ENCODE measurements around the gene HABP4.

HABP4 gene

DNA sequence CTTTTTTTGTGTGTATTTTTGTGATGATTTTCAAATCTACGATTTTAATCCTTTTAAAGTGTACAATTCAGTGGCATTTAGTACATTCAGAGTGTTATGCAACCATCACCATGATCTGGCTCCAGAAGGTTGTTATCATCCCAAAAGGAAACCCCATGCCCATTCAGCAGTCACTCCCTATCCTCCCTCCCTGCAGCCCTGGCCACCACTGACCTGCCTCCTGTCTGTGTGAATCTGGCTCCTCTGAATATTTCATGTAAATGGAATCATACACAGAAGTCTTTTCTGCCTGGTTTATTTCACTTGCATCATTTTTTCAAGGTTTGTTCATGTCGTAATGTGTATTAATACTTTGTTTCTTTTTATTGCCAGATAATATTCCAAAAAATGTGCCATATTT lies 32.5 kb downstream of the HABP4 start:
- no peak for DNase-seq

DNA sequence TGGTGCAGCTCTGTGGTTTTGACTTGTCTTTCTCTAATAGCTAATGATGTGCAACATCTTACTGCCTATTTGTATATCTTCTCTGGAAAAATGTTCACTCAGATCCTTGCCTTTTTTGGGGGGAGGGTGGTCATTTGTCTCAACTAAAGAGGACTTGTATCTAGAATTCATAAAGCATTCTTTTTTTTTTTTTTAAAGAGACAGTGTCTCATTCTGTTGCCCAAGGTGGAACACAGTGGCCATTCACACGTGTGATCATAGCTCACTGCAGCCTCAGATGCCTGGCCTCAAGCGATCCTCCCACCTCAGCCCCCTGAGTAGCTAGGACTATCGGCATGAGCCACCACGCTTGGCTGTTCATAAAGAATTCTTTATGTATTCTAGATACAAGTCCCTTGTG lies 33.2 kb downstream of the HABP4 start:
- DNase-seq = no peak

DNA sequence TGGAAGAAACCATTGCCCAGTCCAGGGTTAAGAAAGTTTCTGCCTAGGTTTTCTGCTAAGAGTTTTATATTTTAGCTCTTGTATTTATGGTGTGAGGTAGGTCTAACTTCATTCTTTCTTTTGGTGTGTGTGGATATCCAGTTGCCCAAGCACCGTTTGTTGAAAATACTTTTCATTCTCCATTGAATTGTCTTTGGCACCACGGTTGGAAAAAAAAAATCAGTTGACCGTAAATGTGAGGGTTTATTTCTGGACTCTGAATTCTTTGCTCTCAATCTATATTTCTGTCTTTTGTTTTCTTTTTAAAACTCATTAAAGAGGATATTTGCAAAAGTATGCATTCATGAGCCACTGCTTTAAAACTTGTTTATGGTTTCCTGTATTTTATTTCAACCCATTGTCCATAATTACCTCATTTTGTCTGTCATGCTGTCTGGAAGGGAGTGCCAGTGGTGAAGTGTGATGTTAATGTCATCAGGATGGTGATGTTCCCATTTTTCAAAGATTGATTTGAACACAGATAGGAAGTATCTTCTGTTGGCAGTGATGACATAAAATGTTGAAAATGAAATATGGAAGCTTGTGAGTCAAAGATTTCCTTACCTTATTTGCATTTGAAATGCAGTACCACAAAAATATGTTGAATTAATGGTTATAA lies 33.9 kb downstream of the HABP4 start:
- no peak for DNase-seq

DNA sequence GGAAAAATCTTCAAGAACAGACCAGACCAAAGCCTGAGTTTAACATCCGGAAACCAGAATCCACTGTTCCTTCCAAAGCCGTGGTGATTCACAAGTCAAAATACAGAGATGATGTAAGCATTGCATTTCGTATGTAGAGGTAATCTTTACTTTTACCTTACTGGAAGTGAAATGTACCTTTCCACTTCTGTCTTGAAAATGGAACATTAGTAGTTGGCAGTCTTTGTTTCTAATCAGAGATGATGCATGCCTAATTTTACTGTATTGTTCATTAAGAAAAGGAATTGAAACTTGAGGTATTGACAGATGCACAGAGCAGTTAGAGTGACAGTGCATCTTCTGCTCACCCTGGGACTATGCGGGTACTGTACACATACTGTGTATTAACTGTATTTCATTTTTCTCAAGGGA lies 34.6 kb downstream of the HABP4 start:
- DNase-seq = no peak

DNA sequence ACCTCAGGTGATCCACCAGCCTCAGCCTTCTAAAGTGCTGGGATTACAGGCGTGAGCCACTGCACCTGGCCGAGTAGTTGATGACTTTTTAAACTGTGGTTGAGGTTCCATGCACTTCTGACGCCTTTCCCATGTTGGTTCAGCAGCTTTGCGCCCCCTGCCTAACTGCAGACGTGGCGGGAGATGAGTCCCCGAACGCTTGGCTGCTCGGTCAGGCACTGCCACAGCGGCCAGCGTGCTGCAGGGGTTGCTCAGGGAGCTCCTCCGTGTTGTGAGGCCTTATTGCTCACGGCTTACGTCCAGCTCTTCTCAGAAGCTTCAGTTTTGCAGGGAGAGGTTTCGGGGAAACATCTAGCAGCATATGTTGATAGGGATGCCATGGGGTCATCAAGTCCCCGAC lies 35.3 kb downstream of the HABP4 start:
- no peak for DNase-seq

DNA sequence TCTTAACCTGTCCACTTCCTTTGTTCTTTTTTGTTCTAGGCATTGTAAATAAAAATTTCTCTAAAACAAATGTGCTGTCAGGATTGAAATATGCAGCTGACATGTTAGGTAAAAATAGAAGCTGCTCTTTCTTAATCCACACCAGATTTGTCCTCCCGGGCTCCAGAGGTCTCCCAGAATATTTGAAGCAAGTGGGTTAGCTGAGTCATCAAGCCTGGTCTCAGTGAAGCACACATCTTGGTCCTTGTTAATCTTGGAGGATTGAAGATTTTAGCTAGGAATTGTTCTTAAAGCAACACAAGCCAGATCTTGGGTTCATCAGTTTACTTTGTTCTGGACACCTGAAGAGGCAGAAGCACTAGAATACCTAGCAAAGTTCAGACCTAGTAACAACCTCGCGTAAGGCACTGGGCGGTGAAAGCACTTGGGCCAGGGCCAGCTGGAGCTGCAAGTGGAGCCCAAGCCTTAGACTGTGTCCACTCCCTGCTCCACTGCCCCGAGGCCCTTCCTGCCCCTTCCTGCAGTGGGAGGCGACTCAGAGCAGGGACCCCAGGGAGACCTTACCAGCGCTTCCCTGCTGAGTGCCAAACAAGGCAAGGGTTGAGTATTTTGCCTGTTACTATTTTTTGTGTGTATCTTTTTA lies 36.5 kb downstream of the HABP4 start:
- no peak for DNase-seq

DNA sequence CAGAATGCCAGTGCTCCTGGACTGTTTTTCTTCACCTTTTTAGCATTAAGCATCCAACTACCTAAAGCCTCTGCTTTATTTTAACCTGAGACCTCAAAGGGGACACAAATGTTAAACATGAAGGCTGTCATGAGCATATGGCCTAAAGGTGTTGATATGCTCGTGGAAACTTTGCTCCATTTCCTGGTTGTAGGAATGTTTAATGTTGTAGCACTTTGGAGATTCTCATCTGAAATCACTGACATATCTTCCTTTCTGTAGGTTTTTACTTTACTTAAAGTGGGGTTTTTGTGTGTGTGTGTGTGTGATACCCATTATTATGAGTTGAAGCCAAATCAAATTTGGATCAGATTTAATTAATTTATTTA lies 37.0 kb downstream of the HABP4 start:
- no peak for DNase-seq

DNA sequence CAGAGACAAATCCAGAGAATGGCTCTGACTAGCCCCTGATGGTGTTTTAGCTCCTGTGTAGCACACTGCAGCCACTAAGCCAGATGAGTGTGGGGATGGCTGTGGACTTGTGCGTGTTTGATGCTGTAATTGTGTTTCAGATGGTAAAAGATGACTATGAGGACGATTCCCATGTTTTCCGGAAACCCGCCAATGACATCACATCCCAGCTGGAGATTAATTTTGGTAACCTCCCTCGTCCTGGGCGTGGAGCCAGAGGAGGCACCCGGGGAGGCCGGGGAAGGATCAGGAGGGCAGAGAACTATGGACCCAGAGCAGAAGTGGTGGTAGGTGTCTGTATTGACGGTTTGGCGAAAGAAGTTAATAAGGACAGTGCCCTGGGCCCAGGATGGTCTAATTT lies 38.0 kb downstream of the HABP4 start:
- no peak for DNase-seq

DNA sequence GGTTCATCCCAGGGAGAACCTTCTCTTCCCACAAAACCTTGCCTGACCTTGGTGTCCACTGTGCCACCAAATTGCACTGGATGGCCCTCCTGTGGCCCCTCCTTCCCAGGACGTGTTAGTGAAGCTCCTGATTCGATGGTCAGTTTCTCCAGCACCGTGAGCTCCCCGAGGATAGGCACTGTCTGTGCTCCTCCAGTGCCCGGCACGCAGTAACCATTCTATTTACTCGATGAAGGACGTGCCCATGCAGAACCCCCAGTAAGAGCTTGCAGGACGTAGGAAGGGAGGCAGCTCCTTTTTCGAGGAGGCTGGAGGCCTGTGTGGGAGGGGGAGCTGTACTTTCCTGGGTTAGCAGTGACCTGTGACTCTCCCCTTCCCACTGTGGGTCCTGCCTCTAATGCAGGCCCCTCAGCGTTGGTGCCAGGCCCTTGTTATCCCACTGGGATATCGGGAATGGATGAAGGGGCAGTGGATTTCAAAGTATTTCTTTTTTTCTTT lies 39.6 kb downstream of the HABP4 start:
- DNase-seq = no peak

DNA sequence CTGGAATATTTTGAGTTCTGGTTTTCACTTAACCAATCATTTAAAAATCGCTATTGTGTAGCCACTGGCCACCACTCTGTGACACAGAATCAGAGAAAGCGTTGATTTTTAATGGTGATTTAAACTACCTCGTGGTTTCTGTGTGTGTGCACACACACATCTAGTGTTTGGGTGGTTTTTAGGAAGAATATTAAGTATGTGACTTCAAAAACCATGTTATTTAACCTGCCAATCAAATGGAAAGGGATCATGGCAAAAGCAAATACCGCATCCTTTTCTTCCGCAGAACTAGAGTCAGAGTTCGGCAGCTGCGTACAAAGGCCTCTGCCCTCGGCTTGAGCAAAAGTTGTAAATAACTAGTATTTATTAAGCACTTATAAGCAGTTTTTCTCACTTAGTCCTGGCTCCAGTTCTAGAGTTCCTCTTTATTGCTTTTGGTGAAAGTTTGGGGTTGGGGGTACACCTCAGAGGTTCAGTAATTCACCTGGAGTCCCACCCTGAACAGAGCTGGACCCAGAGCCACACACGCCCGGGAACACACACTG lies 40.6 kb downstream of the HABP4 start:
- no peak for DNase-seq

DNA sequence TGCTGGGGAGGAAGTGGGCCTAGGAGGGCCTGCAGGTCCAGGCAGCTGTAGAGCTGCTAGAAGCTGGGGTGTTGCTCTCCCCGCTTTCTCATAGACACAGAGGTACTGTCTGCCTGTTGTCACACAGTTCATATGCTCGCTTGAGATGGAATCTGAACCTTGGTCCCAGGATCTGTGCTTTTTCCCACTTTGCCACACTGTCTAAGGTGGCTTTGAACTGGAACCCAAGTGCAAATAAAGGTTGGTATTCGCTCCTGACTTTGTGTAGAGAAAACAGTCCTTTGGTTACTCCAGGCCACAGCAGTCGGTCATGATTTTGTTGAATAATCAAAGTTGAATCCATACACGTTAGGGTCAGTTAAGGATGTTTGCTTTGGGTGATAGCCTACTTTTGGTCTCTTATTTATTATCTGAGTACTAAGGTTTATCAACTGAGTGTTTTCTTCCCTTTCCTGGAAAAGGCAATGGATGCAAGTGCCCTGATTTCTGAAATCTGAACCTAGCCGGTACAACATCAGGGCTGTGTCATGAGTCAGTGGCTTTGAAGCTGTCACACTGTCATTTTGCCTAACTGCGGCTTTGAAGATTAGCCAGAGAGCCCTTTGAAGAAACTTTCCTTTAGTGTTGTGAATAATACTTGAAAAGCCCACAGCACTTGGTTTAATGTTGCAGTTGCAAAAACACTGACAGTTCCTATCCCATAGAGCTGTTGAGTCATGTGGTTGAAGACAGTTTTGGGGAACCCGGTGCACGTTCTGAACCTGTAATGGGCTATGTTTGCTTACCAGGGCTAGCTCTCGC lies 41.3 kb downstream of the HABP4 start:
- no peak for DNase-seq

DNA sequence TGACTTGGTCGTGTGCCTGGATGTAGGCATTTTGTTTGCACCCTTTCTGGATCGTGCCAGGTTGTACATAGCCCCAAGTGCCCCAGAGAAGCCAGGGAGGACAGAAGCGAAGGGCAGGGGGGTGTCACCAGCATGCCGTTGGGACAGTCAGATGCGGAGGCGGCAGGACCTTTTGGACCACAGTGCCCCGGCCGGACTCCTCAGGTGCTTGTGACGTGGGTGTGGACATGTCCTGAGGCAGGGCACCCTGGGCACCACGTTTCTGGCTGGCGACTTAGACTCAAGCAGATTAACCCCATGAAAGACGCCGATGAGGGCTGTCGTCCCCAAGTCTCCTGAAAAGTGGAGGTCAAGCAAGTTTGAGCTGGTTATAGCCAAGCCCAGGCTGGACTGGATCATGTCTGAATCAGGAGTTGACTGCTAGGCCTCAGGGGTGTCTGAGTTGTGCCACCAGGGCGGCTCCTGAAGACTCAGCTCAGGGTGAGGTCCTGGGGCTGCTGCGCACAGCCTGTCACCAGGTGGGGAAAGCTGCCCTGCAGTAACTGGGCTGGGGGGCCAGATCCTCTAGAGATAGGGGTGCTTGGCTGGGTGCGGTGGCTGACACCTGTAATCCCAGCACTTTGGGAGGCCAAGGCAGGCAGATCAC lies 42.0 kb downstream of the HABP4 start:
- no peak for DNase-seq

DNA sequence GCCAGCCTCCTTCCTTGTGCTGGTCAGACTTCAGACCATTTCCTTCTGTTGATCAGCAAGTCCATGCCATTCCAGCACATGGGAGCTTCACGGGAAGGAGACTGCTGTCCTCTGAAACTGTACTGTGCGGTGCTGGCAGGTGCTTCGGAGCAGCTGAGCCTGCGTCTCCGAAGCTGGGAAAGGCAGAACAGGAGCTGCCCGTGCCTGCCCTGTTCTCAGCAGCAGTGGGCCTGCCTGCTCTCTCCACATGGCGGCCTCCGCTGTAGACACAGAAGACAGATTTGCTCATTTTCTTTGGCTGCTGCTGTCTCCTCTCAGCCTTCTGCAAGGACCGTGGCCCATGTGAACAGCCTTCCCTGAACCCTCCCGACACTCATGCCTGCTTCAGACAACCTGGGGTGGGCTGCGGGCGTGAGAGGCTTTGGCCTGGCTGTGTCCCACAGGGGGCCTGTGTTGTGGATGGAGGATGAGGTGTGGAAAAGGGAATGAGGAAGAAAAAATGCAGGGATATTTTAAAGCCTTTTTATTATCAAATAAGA lies 43.1 kb downstream of the HABP4 start:
- no peak for DNase-seq

DNA sequence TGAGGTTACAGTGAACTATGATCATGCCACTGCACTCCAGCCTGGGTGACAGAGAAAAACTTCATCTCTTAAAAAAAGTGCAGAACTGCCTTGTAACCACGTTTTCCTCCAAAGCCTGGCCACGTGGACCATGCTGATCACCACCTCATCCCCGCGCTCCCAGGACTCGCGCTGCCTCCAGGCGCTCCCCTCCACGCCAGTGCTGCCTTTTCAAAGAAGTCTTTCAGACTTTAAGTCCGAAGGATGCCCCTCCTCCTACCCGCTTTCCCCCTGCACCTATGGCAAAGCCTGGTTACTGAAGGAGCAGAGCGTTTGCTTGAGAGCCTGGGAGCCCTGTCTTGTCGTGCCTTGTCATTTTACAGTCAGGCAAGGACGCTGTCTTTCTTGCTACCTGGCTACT lies 43.8 kb downstream of the HABP4 start:
- DNase-seq = no peak

DNA sequence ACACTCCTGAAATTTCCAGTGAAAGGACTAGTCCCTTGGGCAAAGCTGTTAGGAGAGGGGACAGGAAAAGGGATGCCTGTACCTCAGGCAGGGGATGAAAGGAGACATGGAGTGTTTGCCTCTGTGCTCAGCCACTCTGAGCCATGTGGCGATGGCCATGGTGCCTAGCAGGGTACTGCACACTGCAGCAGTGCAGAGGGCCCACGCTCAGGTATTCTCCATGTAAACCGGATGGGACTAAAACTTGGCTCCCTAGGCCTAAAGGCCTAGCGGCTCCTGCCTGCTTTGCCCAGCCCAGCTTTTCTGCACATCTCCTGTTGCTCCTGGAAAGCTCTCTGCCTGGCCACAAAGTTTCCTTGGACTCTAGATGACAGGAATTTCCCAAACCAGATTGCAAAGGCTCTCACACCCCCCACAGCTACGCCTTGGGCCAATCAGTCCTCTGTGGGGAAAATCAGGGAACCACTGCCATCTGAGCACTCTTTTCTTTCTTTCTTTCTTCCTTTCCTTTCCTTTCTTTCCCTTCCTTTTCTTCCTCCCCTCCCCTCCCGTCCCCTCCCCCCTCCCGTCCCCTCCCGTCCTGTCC lies 44.3 kb downstream of the HABP4 start:
- DNase-seq = no peak

DNA sequence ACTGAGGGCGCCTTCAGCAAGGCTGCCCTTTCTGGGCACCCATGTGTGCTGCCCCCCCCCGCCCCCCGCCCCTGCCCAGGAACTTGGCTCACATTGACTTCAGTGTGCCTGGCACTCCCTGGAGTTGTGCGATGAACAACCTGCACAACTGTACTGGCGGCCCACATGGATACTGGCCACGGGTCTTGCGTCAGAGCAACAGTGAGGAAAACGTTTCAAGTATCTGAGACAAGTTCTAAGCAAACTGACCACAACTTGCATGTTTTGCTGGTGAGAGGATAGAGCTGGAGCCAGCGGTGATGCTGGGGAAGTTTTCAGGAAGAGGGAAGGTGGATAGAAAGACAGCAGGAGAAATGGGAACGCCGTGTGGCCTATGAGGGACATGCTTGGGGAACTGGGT lies 45.4 kb downstream of the HABP4 start:
- DNase-seq = no peak

DNA sequence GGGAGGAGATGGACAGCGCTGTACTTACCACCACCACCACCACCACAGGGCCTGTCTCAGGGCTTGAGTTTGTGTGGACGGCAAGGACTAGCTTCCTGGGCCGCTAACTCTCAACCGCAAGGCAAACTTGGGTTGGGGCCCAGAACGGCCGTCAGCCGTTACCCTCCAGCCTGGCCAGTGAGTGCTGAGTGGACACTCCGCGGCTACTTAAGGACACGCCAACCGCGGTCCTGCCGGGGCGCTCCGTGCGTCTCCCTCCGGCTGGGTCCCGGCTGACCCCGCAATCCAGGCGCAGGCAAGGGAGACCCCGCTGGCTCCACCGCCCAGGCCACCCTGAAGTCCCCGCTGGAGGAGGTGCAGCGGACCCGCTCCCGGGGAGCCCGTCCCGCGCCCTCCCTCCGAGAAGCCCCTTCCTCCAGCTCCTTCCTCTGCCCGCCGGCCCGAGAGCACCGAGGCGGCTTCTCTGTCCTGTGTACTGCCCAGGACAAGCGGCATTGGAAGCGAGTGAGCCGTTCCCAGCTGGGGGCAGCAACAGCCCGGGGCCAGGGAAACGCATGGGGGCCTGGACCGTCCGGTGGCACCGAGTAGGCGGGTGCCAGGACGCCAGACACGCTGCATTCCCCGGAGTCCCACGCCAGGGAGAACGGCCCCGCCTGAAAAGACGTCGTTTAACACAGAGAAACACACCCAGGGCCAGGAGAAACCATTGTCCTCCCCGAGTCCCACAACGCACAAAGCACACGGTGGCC lies 46.6 kb downstream of the HABP4 start:
- no peak for DNase-seq

DNA sequence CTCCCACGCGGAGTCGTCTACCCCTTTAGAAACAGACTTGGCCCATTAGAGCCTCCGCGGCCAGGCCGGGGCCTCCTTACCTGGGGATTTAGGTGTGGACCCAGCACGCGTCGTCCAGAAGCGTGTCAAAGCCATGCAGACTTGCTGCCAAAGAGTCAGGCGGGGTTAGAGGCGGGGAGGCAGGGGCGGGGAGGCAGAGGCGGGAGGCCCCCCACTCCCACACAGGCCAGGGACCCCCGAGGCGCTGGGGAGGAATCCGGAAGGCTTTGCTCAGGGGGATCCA lies 47.1 kb downstream of the HABP4 start:
- DNase-seq = no peak

DNA sequence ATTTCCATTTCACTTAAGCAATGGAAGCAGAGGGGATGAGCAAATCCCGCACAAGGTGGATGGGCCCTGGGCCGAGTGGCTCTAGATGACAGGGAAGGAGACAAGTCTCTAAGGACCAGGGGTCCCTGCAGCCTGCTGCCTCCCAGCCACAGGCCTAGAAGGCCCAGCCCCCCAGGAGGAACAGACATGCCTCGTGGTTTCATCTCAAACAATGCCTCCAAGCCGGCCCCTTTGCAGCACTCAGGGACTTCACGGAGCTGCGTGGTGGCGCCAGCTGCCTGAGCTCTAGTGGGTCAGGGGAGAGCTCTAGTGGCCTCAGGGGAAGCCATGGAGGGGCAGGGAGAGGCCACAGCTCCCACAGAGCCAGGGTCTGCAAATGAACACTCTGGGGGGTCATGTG lies 48.8 kb downstream of the HABP4 start:
- DNase-seq = no peak

DNA sequence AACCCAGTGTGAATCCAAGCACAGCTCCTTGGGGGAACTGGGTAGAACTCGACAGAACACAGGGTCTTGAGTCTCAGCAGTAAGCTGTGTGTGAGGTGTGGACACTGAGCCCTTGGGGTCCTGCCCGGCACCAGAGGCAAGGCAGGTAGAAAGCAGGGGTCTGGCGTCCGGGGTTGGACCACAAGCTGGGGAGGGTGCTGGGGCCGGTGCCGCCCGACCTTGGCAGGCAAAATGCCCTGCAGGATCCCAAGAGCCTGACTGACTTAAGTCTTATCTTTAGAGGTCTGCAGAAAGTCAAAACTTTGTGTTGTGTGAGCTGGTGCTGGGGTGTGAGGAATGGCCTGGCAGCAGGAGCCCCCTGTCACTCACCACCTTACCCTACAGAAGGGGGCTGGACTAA lies 49.3 kb downstream of the HABP4 start:
- DNase-seq = no peak

DNA sequence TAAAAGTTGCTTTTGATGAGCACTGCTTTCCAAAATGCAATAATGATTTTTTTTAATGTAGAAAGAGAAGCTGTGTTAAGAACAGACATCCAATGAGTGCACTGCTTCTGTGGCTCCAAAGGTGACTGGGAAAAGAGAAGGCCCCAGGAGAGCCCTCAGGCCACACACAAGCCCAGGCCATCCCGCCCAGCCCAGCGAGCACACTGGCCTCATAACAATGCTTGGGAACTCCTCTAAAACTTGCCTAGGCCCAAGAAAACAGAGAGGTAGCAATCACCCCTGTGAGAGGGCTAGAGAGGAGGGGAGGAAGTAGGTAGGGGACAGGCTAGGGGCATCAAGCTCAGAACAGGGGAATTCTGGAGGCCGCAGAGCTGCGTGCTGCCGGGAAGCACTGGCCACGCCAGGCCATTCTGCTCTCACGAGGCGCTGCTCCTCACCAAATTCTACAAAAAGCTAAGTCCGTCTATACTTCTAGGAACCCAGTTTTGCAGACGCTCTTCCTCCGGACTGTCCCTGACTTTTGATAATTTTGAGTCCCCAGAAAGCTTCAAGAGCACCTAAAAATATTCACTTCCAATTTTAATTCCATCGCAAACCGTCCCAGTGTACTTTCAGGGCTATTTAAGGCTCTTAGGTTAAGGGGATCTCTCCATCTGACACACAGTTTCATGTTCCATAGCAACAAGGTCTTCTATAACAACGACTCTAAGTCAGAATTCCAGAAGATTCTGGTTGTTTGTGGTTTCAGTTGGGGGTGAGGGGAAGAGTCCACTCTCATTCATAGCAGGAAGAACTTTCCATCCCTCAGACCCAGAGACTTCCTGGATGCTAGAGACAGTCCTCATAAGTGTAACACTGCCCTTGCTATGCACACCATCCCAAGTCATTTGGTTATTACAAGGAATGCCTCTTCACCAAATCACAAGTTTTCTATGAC lies 51.0 kb downstream of the HABP4 start:
- no peak for DNase-seq
